ENCODE data around the gene ZNF22.

DNA sequence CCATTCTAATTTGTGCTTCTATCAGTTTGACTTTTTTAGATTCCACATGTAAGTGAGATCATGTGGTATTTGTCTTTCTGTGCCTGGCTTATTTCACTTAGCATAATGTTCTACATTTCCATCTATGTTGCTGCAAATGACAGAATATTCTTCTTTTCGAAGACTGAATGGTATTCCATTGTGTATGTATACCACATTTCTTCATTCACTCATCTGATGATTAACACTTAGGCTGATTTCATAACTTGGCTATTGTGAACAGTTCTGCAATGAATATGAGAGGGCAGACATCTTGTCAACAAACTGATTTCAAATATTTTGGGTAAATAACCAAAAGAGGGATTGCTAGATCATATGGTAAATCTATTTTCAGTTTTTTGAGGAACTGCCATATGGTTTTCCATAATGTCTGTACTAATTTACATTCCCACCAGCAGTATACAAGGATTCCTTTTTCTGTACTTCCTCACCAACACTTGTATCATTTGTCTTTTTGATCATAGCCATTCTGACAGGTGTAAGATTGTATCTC, 52.9 kb downstream of the ZNF22 start:
- TF ChIP-seq SP1 (IDR thresholded peaks at IDR 0.05), result no peak
- TF ChIP-seq, protein P1, sequence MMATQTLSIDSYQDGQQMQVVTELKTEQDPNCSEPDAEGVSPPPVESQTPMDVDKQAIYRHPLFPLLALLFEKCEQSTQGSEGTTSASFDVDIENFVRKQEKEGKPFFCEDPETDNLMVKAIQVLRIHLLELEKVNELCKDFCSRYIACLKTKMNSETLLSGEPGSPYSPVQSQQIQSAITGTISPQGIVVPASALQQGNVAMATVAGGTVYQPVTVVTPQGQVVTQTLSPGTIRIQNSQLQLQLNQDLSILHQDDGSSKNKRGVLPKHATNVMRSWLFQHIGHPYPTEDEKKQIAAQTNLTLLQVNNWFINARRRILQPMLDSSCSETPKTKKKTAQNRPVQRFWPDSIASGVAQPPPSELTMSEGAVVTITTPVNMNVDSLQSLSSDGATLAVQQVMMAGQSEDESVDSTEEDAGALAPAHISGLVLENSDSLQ (IDR thresholded peaks at IDR 0.05), result no peak
- TF ChIP-seq FOXM1 (IDR thresholded peaks at IDR 0.05; ENCODE audit: borderline replicate concordance), result no peak
- no peak for TF ChIP-seq L3MBTL2 (conservative IDR thresholded peaks at IDR 0.05)
- TF ChIP-seq FOXA1 (IDR thresholded peaks at IDR 0.05), result no peak
- TF ChIP-seq TARDBP (IDR thresholded peaks at IDR 0.05), result no peak
- TF ChIP-seq ELF4 (IDR thresholded peaks at IDR 0.05), result no peak
- no peak for TF ChIP-seq ARNT (IDR thresholded peaks at IDR 0.05)
- no peak for TF ChIP-seq CTBP1 (IDR thresholded peaks at IDR 0.05; ENCODE audit: borderline replicate concordance)
- no peak for TF ChIP-seq BHLHE40 (IDR thresholded peaks at IDR 0.05; ENCODE audit: borderline replicate concordance)
- no peak for TF ChIP-seq LEF1 (IDR thresholded peaks at IDR 0.05; ENCODE audit: borderline replicate concordance)

Data from HEK293T (cell line).